Activated T-helper 17 cell treated with anti-CD3 and anti-CD28 coated beads, Interleukin-2, amount 50 U/mL, for 72 hours (primary cell): ENCODE measurements around the gene IFITM2. TPM values are rescaled to one million over a fixed set of nuclear protein-coding genes. Genes with fewer than 3 reads are reported as not detected.
A peak's percentile ranks its signal among the peaks of the same experiment; 100 is the strongest.
"Not testable (repeated sequence)": the region's sequence is repeated elsewhere in the genome, so short reads cannot be mapped to it uniquely, and the experiment has no call there.

Source experiments
- ATAC-seq: fragments of 150-1000 bp; cut with Tn5 transposase; replicated peaks from 2 replicates; pipeline ENCODE4 v1.10.0; 2021; ENCODE audit warnings: mild to moderate bottlenecking, moderate library complexity
- H3K27ac Mint-ChIP-seq: one replicate; pipeline ENCODE4 v1.8.0; 2022; ENCODE audit warnings: mixed read lengths
- H3K27me3 Mint-ChIP-seq: one replicate; pipeline ENCODE4 v1.8.0; 2022; ENCODE audit warnings: mixed read lengths
- H3K36me3 Mint-ChIP-seq: one replicate; pipeline ENCODE4 v1.8.0; 2022; ENCODE audit warnings: low read depth, mild to moderate bottlenecking, mixed read lengths
- H3K4me1 Mint-ChIP-seq: one replicate; pipeline ENCODE4 v1.8.0; 2022; ENCODE audit warnings: mixed read lengths
- H3K4me3 Mint-ChIP-seq: one replicate; pipeline ENCODE4 v1.8.0; 2022; ENCODE audit warnings: mild to moderate bottlenecking, mixed read lengths
- H3K9me3 Mint-ChIP-seq: one replicate; pipeline ENCODE4 v1.8.0; 2022; ENCODE audit warnings: mixed read lengths
- total RNA-seq, 2 donors: library from RNA; stranded (reverse); gene quantifications; one replicate each; pipeline ENCODE4 v1.2.3, GENCODE V29; 2022

Gene IFITM2
- total RNA-seq, 2 donors from 2014 or later, result 187 to 261 TPM

DNA sequence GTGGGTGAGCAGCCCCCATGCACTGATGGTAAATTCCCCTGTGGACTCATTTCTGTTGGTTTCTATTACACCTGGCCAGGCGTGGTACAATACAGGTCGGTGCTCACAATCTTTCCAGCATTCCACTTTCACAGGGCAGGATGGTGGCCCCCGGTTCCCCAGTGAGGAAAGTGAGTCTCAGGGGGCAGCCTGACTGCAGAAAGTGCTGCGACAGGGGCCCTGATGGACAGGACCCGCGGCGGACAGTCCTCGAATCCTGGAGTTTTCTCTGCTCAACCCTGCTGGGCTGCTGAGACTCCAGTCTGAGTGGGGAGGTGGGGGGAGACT is 21.8 kb upstream of the IFITM2 start:
- ATAC-seq, result no peak
- no peak overlapping the region for H3K27ac Mint-ChIP-seq
- peaks cover 25% of the 10 kb centered on the region for H3K4me1 Mint-ChIP-seq
- H3K4me3 Mint-ChIP-seq, result no peak overlapping the region
- peaks cover 5% of the 10 kb centered on the region for H3K27me3 Mint-ChIP-seq
- peaks cover 48% of the 10 kb centered on the region for H3K36me3 Mint-ChIP-seq
- H3K9me3 Mint-ChIP-seq, result no peaks in the 10 kb centered on the region

DNA sequence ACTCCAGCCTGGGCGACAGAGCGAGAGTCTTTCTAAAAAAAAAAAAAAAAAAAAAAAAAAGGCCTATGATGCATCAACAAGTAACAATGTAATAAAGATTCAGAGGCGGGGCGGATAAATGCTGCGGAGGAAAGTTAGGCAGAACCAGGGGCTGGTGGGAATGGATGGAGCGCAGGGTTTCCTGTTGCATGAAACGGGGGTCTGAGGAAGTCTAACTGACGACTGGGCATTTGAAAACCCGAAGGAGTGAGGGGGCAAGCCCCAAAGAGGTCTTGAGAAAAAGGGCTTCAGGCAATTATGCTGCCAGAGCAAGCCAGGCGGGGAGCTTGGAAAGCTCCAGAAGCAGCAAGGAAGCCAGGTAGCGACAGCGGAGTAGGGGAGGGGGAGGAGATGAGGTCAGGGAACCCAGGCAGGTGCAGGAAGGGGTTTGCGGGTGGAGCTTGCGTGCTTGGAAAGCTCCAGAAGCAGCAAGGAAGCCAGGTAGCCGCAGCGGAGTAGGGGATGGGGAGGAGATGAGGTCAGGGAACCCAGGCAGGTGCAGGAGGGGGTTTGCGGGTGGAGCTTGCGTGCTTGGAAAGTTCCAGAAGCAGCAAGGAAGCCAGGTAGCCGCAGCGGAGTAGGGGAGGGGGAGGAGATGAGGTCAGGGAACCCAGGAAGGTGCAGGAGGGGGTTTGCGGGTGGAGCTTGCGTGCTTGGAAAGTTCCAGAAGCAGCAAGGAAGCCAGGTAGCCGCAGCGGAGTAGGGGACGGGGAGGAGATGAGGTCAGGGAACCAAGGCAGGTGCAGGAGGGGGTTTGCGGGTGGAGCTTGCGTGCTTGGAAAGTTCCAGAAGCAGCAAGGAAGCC is 20.4 kb upstream of the IFITM2 start:
- Mint-ChIP-seq H3K4me3 (peak overlapping the region; percentile 97), H3K4me1 (peaks cover 20% of the 10 kb centered on the region), H3K36me3 (peaks cover 46% of the 10 kb centered on the region), H3K27ac (peak overlapping the region; percentile 96)
- H3K9me3 Mint-ChIP-seq, H3K27me3 Mint-ChIP-seq: not testable (repeated sequence)
- ATAC-seq, result peak; percentile 13

DNA sequence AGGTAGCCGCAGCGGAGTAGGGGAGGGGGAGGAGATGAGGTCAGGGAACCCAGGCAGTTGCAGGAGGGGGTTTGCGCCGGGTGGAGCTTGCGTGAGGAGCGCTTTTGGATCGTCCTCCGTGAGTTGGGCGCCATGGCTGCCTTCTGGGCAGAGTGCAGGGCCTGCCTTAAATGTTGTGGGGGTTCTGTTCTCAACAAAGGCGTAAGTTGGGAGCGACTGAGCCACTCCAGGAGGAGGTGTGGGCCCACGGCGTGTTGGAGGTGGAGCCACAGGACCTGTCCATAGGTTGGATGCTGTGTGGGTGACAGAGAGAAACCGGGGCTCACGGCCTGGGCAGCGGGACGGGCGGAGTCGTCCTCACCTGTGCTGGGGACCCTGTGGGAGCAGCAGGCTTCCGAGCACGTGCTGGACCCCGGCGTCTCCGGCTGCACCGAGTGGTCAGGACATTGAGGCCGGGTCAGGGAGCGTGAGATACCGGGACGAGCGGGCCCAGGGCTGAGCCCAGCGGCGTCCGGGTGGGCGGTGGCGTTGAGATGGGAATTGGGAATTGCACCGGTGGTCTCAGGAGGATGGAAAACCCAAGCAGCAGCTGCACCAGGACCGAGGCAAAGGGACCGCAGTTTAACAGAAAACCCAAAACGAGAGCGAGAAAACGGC is 19.7 kb upstream of the IFITM2 start:
- ATAC-seq, result peak; percentile 63
- peak overlapping the region; percentile 97 for H3K4me3 Mint-ChIP-seq
- no peaks in the 10 kb centered on the region for H3K9me3 Mint-ChIP-seq
- H3K27ac Mint-ChIP-seq, result peak overlapping the region; percentile 96
- H3K27me3 Mint-ChIP-seq, result no peaks in the 10 kb centered on the region
- H3K4me1 Mint-ChIP-seq, result peaks cover 12% of the 10 kb centered on the region
- peaks cover 39% of the 10 kb centered on the region for H3K36me3 Mint-ChIP-seq

DNA sequence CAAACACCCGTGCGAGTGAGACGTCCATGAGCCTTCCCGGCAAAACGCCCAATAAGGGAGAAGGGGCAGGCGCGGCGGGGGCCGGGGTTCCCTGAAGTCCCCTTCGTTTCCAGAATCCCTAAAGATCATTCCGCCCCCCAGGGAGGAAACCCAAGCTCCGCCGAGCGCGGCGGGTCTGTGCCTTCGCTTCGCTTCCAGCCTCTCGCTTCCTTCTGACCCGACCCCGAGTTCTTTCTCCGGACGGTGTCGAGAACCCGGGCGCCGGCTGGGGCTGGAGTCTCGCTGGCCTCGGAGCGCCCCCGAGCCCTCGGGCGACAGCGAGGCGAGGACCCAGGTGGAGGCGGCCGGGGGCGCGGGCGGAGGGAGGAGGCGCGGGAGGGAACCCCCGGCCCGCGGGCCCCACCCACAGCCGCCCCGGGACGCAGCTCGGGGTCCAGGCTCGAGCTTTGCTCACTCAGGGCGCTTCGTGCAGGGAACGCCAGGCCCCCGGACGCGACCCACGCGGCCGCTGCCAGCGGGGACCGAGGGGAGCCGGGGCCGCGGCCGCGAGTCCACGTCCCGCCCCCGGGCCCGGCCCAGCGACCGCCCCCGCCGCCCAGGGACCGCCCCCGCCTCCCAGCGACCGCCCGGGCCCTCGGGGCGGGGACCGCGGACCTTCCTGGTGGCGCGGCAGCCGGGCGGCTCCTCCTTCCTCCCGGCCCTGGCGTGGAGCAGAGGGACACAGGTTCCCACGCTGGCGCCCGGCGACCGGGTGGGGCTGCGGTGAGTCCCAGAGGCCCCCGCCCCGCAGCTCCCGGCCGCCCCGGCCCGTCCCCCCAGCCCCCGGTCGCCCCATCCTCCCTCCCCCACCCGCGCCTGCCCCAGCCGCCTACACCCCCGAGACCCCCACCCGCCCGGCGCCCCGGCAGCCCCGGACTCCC is 18.9 kb upstream of the IFITM2 start, which contains the start of gene PGGHG:
TSS of gene PGGHG (plus strand) at position 649 of the 920 bp plus-strand sequence. CDS start 691 bp downstream, outside the sequence.
- no peaks in the 10 kb centered on the region for H3K9me3 Mint-ChIP-seq

DNA sequence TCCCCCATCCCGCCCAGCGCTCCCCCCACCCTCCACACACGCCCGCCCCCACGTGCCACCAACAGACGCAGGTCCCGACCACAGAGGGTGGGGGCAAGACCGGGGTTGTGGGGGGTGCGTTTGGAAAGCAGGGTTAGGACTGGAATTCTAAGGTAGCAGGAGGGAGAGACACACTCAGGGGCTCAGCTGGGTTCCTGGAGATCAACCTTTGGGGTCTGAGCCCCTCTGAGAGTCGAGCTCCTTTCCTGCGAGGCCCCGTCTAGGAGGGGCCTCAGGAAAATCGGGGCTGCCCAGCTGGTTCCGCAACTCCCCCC is 18.3 kb upstream of the IFITM2 start:
- H3K4me3 Mint-ChIP-seq, result peak overlapping the region; percentile 62
- H3K36me3 Mint-ChIP-seq, result peaks cover 46% of the 10 kb centered on the region
- H3K4me1 Mint-ChIP-seq, result peaks cover 11% of the 10 kb centered on the region
- no peaks in the 10 kb centered on the region for H3K27me3 Mint-ChIP-seq
- H3K9me3 Mint-ChIP-seq, result no peaks in the 10 kb centered on the region
- no peak overlapping the region for H3K27ac Mint-ChIP-seq
- ATAC-seq, result no peak

More for the DNA sequence above, 18.9 kb upstream of the IFITM2 start, which contains the start of gene PGGHG:
- Mint-ChIP-seq H3K4me3 (peak within 1 kb of the TSS; percentile 97), H3K27me3 (no peaks in the 10 kb centered on the region), H3K27ac (peak within 1 kb of the TSS; percentile 96), H3K36me3 (peaks cover 40% of the 10 kb centered on the region), H3K4me1 (peaks cover 11% of the 10 kb centered on the region)
- ATAC-seq, result peak; percentile 37

DNA sequence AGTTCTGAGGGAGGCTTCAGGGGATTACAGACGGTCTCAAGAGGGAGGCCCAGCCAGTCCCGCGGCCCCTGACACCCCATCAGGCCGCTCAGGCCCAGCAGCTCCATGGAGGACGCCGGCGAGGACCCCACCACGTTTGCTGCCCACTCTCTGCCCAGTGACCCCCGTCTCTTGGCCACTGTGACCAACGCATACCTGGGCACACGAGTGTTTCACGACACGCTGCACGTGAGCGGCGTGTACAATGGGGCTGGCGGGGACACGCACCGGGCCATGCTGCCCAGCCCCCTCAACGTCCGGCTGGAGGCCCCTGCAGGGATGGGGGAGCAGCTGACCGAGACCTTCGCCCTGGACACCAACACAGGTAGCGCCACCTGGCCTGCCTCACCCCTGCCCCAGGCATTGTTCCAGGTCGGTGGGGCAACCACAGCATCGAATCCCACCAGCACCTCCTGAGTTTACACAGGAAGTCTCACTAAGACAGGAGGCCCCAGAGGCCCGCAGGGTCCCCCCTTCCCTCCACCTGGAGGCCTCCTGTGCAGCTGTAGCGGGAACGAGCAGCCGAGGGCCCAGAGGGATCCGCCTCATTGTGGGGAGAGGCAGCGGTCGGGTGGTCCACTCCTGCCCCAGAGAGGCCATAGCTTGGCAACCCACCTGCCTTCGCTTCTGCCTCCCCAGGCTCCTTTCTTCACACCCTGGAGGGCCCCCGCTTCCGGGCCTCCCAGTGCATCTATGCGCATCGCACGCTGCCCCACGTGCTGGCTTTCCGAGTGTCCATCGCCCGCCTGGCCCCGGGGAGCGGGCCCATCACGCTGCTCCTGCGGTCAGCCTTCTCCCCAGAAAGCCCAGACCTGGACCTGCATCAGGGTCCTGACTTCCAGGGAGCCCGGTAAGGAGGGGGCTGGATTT is 17.6 kb upstream of the IFITM2 start:
- Mint-ChIP-seq H3K4me3 (peak overlapping the region; percentile 62), H3K36me3 (peaks cover 52% of the 10 kb centered on the region)

DNA sequence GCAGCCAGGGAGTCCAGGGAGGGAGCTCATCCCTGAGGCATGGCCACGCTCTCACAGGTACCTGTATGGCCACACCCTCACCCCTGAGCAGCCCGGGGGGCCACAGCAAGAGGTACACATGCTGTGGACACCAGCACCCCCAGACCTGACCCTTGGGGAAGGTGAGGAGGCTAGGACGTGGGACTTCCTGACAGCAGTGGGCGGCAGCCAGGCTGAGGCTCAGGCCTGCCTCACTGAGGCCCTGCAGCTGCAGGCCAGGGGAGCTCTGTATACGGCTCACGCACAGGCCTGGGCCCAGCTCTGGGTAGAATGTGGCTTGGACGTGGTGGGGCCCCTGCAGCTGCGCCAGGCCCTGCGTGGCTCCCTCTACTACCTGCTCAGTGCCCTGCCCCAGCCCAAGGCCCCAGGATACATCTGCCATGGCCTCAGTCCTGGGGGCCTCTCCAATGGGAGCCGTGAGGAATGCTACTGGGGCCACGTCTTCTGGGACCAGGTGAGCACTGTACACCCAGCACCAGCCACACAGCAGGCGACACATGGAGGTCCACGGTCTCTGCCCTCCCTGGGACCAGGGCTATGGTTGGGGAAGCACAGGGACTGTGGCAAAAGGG is 16.9 kb upstream of the IFITM2 start:
- H3K4me3 Mint-ChIP-seq, result peak overlapping the region; percentile 62
- H3K36me3 Mint-ChIP-seq, result peaks cover 53% of the 10 kb centered on the region
- H3K4me1 Mint-ChIP-seq, result peaks cover 11% of the 10 kb centered on the region
- no peaks in the 10 kb centered on the region for H3K9me3 Mint-ChIP-seq
- no peak for ATAC-seq
- H3K27ac Mint-ChIP-seq, result peak overlapping the region; percentile 20
- no peaks in the 10 kb centered on the region for H3K27me3 Mint-ChIP-seq

More for the DNA sequence above, 17.6 kb upstream of the IFITM2 start:
- Mint-ChIP-seq H3K27me3 (no peaks in the 10 kb centered on the region), H3K27ac (peak overlapping the region; percentile 20), H3K4me1 (peaks cover 11% of the 10 kb centered on the region), H3K9me3 (no peaks in the 10 kb centered on the region)
- ATAC-seq, result no peak

DNA sequence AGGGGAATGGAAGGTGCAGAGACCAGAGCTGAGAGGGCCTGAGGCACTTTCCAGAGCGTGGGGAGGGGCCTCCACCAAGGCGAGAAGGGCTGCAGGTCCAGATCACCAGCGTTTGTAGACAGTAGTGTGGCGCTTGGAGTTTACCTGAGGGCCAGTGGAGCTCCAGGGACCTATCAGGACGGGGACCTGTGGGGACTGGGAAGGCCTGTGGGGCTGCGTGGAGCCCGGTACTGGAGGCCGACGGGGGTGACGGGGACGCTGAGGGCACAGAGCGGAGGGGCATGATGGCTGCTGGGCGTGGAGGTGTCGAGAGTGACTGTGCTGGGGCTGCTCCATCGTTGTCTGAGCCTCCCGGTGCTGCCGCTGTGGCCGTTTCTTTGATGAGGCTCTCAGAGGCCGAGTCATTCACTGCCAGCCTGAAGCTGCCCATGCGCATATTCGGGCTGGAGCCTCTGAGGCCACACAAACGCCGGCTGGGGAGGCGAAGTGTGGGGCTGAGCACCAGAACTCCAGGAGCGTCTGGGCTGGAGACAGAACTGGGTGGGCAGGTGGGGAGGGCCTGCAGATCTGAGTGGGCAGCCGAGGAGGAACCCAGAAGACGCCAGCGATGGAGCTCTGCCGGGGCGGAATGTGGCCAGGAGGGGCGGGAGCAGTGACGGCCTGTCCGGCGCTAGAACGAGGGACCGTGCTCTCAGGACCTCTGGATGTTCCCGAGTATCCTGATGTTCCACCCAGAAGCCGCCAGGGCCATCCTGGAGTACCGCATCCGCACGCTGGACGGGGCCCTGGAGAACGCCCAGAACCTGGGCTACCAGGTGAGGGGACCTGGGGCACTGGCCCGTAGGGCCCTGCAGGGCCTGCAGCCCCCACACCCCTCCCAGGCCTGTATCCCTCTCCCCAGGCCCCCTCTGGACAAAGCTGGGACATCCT is 16.1 kb upstream of the IFITM2 start:
- no peaks in the 10 kb centered on the region for H3K27me3 Mint-ChIP-seq
- peak overlapping the region; percentile 62 for H3K4me3 Mint-ChIP-seq
- peaks cover 6% of the 10 kb centered on the region for H3K4me1 Mint-ChIP-seq
- H3K9me3 Mint-ChIP-seq, result no peaks in the 10 kb centered on the region
- no peak for ATAC-seq
- peak overlapping the region; percentile 20 for H3K27ac Mint-ChIP-seq
- H3K36me3 Mint-ChIP-seq, result peaks cover 53% of the 10 kb centered on the region

DNA sequence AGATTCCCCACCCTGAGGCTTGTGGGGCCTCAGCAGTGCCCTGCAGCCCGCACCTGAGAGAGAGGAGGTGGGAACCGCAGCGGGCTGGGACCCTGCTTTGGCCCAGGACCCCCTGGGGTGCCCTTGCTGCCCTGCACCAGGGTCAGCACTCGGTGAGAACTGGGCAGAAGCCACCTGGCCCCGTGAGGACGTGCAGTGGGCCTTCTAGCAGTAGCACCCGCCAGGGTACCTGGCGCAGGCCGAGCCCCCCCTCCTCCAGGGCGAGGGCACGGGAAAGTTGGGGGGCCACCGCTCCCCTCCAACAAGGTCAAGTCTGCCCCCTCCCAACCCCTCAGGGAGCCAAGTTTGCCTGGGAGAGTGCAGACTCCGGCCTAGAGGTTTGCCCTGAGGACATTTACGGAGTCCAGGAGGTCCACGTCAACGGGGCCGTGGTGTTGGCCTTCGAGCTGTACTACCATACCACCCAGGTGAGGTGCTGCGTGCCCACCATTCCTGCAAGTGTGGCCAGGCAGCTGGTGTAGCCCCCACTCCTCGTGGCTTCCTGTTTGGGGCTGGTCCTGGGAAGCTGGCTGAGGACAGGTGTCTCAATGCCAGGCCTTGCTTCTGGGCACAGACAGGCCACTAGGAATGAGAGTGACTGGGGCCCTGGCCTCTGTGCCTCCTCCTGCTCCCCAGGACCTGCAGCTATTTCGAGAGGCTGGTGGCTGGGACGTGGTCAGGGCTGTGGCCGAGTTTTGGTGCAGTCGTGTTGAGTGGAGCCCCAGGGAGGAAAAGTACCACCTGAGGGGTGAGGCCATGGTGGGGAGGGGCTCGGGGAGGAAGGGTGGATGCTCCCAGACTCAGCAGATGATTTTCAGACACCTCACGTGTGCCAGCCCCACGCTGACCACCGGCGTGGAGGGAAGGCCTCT is 15.2 kb upstream of the IFITM2 start:
- no peak for ATAC-seq
- Mint-ChIP-seq H3K36me3 (peaks cover 45% of the 10 kb centered on the region), H3K27ac (no peak overlapping the region), H3K4me1 (peaks cover under 1% of the 10 kb centered on the region), H3K27me3 (no peaks in the 10 kb centered on the region), H3K4me3 (no peak overlapping the region), H3K9me3 (no peaks in the 10 kb centered on the region)

DNA sequence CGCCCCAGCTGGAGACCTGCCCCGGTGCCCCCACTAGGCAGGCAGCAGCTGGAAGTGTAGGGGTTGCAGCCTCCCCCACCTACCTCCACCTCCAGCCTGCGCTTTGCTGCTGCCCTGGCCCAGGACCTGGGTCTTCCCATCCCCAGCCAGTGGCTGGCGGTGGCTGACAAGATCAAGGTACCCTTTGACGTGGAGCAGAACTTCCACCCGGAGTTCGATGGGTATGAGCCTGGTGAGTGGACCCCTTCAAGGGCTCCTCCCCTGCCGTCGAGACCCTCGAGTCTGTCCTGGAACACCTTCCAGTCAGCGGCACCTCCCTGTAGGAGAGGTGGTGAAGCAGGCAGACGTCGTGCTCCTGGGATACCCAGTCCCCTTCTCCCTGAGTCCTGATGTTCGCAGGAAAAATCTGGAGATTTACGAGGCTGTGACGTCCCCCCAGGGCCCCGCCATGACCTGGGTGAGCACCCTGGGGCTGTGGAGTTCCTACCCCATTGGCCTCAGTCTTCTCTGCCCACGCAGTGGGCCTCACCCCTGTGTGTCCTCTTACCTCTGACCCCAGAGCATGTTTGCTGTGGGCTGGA is 14.3 kb upstream of the IFITM2 start:
- H3K4me1 Mint-ChIP-seq, result peaks cover 5% of the 10 kb centered on the region
- H3K9me3 Mint-ChIP-seq, result no peaks in the 10 kb centered on the region
- H3K4me3 Mint-ChIP-seq, result no peak overlapping the region
- no peak for ATAC-seq
- H3K36me3 Mint-ChIP-seq, result peaks cover 37% of the 10 kb centered on the region
- no peak overlapping the region for H3K27ac Mint-ChIP-seq
- no peaks in the 10 kb centered on the region for H3K27me3 Mint-ChIP-seq

DNA sequence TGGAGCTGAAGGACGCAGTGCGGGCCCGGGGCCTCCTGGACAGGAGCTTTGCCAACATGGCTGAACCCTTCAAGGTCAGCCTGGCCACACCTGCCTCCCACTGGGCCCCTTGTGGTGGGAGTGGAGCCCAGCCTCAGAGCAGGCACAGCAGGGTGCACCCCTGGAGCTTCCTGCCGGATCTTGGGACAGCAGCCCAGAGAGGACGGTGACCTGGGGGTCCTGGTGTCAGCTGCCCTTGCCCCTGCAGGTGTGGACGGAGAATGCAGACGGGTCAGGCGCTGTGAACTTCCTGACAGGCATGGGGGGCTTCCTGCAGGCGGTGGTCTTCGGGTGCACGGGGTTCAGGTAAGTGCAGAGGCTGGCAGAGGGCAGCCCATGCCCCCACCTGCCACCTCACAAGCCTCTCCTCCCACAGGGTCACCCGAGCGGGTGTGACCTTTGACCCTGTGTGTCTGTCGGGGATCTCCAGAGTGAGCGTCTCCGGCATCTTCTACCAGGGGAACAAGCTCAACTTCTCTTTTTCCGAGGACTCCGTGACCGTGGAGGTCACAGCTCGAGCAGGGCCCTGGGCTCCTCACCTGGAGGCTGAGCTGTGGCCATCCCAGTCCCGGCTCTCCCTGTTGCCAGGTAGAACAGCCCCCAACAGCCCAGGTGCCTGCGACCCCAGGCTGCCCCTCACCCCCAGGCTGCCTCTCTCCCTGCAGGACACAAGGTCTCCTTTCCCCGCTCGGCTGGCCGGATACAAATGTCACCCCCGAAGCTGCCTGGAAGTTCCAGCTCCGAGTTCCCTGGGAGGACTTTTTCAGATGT is 13.6 kb upstream of the IFITM2 start:
- peaks cover 5% of the 10 kb centered on the region for H3K4me1 Mint-ChIP-seq
- no peaks in the 10 kb centered on the region for H3K9me3 Mint-ChIP-seq
- H3K27me3 Mint-ChIP-seq, result no peaks in the 10 kb centered on the region
- H3K36me3 Mint-ChIP-seq, result peaks cover 37% of the 10 kb centered on the region
- ATAC-seq, result no peak
- H3K27ac Mint-ChIP-seq, result no peak overlapping the region
- H3K4me3 Mint-ChIP-seq, result no peak overlapping the region
